ENCODE results near the gene KIZ.

The KIZ gene

DNA sequence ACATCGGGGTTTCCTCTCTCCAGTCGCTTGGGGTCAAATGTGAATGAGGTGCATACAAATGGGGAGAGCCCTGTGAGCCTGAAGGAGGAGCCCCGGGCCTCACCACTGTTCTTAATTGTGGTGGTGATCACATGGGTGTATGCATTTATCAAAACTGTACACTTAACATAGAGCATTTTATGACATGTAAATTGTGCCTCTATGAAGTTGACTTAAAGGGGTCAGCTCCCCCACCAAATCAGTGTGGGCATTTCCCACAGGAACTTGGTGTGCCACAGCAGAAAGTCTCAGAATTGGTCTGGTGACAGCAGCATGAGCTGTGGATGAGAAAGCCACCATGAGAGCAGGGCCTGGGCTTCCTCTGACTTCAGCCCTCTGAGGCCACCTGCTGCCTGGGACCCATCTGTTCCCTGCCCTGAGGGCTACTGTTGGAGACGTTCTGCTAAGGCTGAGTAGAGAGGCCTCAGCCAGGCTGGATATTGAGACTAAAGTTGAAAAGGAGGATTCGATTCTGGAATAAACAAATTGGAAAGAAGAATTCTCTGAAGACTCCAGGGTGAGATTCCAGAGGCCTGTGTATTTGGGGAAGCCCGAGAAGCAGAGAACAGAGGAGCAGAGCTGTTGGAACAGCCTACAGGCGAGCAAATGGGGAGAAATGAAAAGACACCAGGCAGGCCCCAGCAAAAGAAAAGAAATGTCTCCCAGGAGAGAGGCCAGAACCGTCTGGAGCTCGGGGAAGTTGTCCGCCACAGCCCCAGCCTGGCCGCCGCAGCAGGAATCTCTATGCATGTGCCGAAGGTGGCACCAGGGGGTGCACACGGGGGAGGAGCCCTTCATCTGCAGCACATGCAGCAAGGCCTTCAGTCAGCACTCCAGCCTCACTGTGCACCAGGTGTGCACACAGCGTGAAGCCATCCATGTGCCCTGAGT is 139.6 kb downstream of the KIZ start:
- H3K4me3 ChIP-seq (ENCODE audit: low read depth, low read length), result no peak overlapping the region
- TF ChIP-seq, protein P1, sequence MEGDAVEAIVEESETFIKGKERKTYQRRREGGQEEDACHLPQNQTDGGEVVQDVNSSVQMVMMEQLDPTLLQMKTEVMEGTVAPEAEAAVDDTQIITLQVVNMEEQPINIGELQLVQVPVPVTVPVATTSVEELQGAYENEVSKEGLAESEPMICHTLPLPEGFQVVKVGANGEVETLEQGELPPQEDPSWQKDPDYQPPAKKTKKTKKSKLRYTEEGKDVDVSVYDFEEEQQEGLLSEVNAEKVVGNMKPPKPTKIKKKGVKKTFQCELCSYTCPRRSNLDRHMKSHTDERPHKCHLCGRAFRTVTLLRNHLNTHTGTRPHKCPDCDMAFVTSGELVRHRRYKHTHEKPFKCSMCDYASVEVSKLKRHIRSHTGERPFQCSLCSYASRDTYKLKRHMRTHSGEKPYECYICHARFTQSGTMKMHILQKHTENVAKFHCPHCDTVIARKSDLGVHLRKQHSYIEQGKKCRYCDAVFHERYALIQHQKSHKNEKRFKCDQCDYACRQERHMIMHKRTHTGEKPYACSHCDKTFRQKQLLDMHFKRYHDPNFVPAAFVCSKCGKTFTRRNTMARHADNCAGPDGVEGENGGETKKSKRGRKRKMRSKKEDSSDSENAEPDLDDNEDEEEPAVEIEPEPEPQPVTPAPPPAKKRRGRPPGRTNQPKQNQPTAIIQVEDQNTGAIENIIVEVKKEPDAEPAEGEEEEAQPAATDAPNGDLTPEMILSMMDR (IDR thresholded peaks at IDR 0.05; ENCODE audit: low read depth, low read length), result no peak

DNA sequence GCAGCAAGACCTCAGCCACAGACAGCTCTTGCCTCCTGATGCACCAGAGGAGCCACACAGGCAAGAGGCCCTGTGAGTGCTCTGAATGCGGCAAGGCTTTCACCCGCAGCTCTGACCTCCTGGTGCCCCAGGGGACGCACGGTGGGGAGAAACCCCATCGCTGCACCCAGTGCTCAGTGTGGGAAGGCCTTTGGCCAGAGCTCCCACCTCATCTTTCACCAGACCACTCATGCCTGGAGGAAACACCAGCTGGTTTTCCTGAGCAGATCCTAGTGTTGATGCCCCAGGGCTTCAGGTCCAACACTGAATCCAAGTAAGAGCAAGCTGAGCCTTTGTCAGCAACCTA is 140.3 kb downstream of the KIZ start:
- TF ChIP-seq, protein P1 (IDR thresholded peaks at IDR 0.05; ENCODE audit: low read depth, low read length), result no peak
- no peak overlapping the region for H3K4me3 ChIP-seq (ENCODE audit: low read depth, low read length)

- TF ChIP-seq, protein P1 (IDR thresholded peaks at IDR 0.05; ENCODE audit: low read depth, low read length), result no peak
- no peak overlapping the region for H3K4me3 ChIP-seq (ENCODE audit: low read depth, low read length)
Observed at GRCh38 chr20:21269772-21270171, 143.9 kb downstream of the KIZ start.

DNA sequence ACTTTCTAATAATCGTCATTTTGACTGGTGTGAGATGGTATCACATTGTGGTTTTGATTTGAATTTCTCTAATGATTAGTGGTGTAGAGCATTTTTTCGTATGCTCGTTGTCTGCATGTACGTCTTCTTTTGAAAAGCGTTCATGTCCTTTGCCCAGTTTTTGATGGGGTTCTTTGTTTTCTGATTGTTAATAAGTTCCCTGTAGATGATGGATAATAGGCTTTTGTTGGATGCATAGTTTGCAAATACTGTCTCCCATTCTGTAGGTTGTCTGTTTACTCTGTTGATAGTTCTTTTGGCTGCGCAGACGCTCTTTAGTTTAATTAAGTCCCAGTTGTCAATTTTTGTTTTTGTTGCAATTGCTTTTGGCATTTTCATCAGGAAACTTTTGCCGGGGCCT is 144.9 kb downstream of the KIZ start:
- H3K4me3 ChIP-seq (ENCODE audit: low read depth, low read length), result no peak overlapping the region
- TF ChIP-seq, protein P1 (IDR thresholded peaks at IDR 0.05; ENCODE audit: low read depth, low read length), result no peak

GRCh38 chr20:21272279-21272678 is 146.4 kb downstream of the KIZ start:
- no peak overlapping the region for H3K4me3 ChIP-seq (ENCODE audit: low read depth, low read length)
- TF ChIP-seq, protein P1 (IDR thresholded peaks at IDR 0.05; ENCODE audit: low read depth, low read length), result no peak

GRCh38 chr20:21272679-21273078 is 146.8 kb downstream of the KIZ start:
- H3K4me3 ChIP-seq (ENCODE audit: low read depth, low read length), result no peak overlapping the region
- TF ChIP-seq, protein P1 (IDR thresholded peaks at IDR 0.05; ENCODE audit: low read depth, low read length), result no peak

GRCh38 chr20:21273755-21274386 is 148.0 kb downstream of the KIZ start:
- TF ChIP-seq, protein P1 (IDR thresholded peaks at IDR 0.05; ENCODE audit: low read depth, low read length), result no peak
- no peak overlapping the region for H3K4me3 ChIP-seq (ENCODE audit: low read depth, low read length)
